HepG2 (cell line): ENCODE measurements around the gene SIX5. TPM values are rescaled to one million over a fixed set of nuclear protein-coding genes. Genes with fewer than 3 reads are reported as not detected.
A peak's percentile ranks its signal among the peaks of the same experiment; 100 is the strongest.

Experiments used
- BATF2 ChIP-seq: sonication (generic); formaldehyde crosslinking; IDR thresholded peaks from 2 replicates; pipeline ENCODE4 v1.8.0; 2022; ENCODE audit warnings: mild to moderate bottlenecking, missing genetic modification reagents, moderate library complexity
- ELF3 ChIP-seq: IDR thresholded peaks from 2 replicates; pipeline ENCODE4 v1.6.1; 2016; ENCODE audit warnings: missing genetic modification reagents, missing compliant biosample characterization
- MLLT10 ChIP-seq: sonication (generic); formaldehyde crosslinking; IDR thresholded peaks from 2 replicates; pipeline ENCODE4 v1.4.0; 2020; ENCODE audit warnings: missing genetic modification reagents
- NR2F6 ChIP-seq, 2 experiments: IDR thresholded peaks; 2 replicates each; pipeline ENCODE4 v1.6.1; 2016; ENCODE audit warnings: antibody characterized with exemption in 1 of 2, mild to moderate bottlenecking in 1 of 2
- PCBP1 ChIP-seq: fragments of 200-400 bp; formaldehyde crosslinking; IDR thresholded peaks from 2 replicates; pipeline ENCODE4 v1.6.1; 2017; ENCODE audit warnings: mild to moderate bottlenecking, low read depth, low read length, borderline replicate concordance
- PITX1 ChIP-seq: sonication (generic); formaldehyde crosslinking; IDR thresholded peaks from 2 replicates; pipeline ENCODE4 v1.5.1; 2020; ENCODE audit warnings: mild to moderate bottlenecking, missing genetic modification reagents
- POGK ChIP-seq: sonication (generic); formaldehyde crosslinking; conservative IDR thresholded peaks from 2 replicates; pipeline ENCODE4 v1.8.0; 2022; ENCODE audit warnings: mild to moderate bottlenecking, moderate library complexity, missing genetic modification reagents
- PRDM4 ChIP-seq: sonication (generic); formaldehyde crosslinking; IDR thresholded peaks from 2 replicates; pipeline ENCODE4 v1.9.0; 2021; ENCODE audit warnings: missing genetic modification reagents, borderline replicate concordance
- SKI ChIP-seq: fragments of 450-650 bp; IDR thresholded peaks from one replicate; pipeline ENCODE4 v1.6.1; 2018; ENCODE audit warnings: mild to moderate bottlenecking; ENCODE audit not compliant: partially characterized antibody
- THRA ChIP-seq: sonication (generic); formaldehyde crosslinking; IDR thresholded peaks from 2 replicates; pipeline ENCODE4 v1.4.0; 2020; ENCODE audit warnings: missing genetic modification reagents, borderline replicate concordance
- ZBTB8A ChIP-seq: sonication (generic); formaldehyde crosslinking; IDR thresholded peaks from 2 replicates; pipeline ENCODE4 v1.4.0; 2020; ENCODE audit warnings: mild to moderate bottlenecking, low read depth, missing genetic modification reagents, borderline replicate concordance
- ZNF121 ChIP-seq: sonication (generic); formaldehyde crosslinking; IDR thresholded peaks from 2 replicates; pipeline ENCODE4 v1.5.0; 2020; ENCODE audit warnings: mild to moderate bottlenecking, missing genetic modification reagents
- ZNF225 ChIP-seq: sonication (generic); formaldehyde crosslinking; IDR thresholded peaks from 2 replicates; pipeline ENCODE4 v1.4.0; 2020; ENCODE audit warnings: mild to moderate bottlenecking, missing genetic modification reagents
- ZNF557 ChIP-seq: sonication (generic); formaldehyde crosslinking; IDR thresholded peaks from 2 replicates; pipeline ENCODE4 v1.4.0; 2020; ENCODE audit warnings: missing genetic modification reagents
- ZNF580 ChIP-seq: IDR thresholded peaks from 2 replicates; pipeline ENCODE4 v1.6.1; 2016; ENCODE audit warnings: low read depth, borderline replicate concordance
- ZNF841 ChIP-seq: sonication (generic); formaldehyde crosslinking; IDR thresholded peaks from 2 replicates; pipeline ENCODE4 v1.8.1; 2023; ENCODE audit warnings: missing genetic modification reagents, borderline replicate concordance
- ZSCAN5A ChIP-seq: sonication (generic); formaldehyde crosslinking; IDR thresholded peaks from 2 replicates; pipeline ENCODE4 v1.8.0; 2022; ENCODE audit warnings: mild to moderate bottlenecking, missing genetic modification reagents, borderline replicate concordance
- polyA plus RNA-seq, 8 experiments: library from polyadenylated mRNA; depleted of rRNA in 3 of 8; stranded (reverse) in 7 of 8; unstranded in 1 of 8; fragments of >200 nt; fragmentation: Illumina TruSeq in 4 of 8; extraction: Trizol in 4 of 8; gene quantifications; 2 replicates each; pipeline versions ENCODE4 v1.2.1 to v1.2.3, GENCODE V29; 2011 to 2016; ENCODE audit warnings: low read depth in 4 of 8, missing spikeins in 1 of 8, mixed read lengths in 1 of 8; ENCODE audit not compliant: insufficient read depth in 1 of 8
- total RNA-seq, 5 experiments: library from RNA; depleted of rRNA; stranded (reverse); fragments of >200 nt; fragmentation: Illumina TruSeq; extraction: Trizol; gene quantifications; 2 replicates each; pipeline ENCODE4 v1.2.3, GENCODE V29; 2016; ENCODE audit warnings: low read depth in 1 of 5

The SIX5 gene
- total and polyA plus RNA-seq, 2 of the 13 experiments (the other 11 are each of a cell fraction or from before 2014, with no cell fraction given) = 7.7 to 10.5 TPM

GRCh38 chr19:45770192-45771101 is 1.4 kb upstream of the SIX5 start (continued):
- TF ChIP-seq ZNF580 (CRISPR knock-in tag) (peak; percentile 74; the same call in 1 of the 2 replicates), SKI (no peak), NR2F6 (IDR thresholded peaks at IDR 0.05) (no peak), NR2F6 (CRISPR knock-in tag; IDR thresholded peaks at IDR 0.05) (peak; percentile 65), ZNF121 (CRISPR knock-in tag) (no peak), PRDM4 (CRISPR knock-in tag) (no peak), ZNF557 (CRISPR knock-in tag) (no peak), ZNF225 (CRISPR knock-in tag) (peak; percentile 15; the same call in 1 of the 2 replicates), ZNF841 (CRISPR knock-in tag) (no peak), ZSCAN5A (CRISPR knock-in tag) (no peak; the same call in 1 of the 2 replicates), PITX1 (CRISPR knock-in tag) (peak; percentile 77; the same call in 1 of the 2 replicates), BATF2 (CRISPR knock-in tag) (peak; percentile 75), ZBTB8A (CRISPR knock-in tag) (no peak), MLLT10 (CRISPR knock-in tag) (no peak), PCBP1 (0 out of 2 replicates have a peak, but pooled peaks have one; percentile 19), THRA (CRISPR knock-in tag) (peak; percentile 56; the same call in 1 of the 2 replicates), ELF3 (no peak), POGK (CRISPR knock-in tag) (peak; percentile 55; the same call in 1 of the 2 replicates)
